NCI-H1694 (cell line): ENCODE measurements around the gene CYP17A1.
"Not testable (repeated sequence)": the region's sequence is repeated elsewhere in the genome, so short reads cannot be mapped to it uniquely, and the experiment has no call there.

Experiments
- DNase-seq: peaks from one replicate; lab custom pipeline; 2025; lab: John Stamatoyannopoulos, UW

Gene CYP17A1

DNA sequence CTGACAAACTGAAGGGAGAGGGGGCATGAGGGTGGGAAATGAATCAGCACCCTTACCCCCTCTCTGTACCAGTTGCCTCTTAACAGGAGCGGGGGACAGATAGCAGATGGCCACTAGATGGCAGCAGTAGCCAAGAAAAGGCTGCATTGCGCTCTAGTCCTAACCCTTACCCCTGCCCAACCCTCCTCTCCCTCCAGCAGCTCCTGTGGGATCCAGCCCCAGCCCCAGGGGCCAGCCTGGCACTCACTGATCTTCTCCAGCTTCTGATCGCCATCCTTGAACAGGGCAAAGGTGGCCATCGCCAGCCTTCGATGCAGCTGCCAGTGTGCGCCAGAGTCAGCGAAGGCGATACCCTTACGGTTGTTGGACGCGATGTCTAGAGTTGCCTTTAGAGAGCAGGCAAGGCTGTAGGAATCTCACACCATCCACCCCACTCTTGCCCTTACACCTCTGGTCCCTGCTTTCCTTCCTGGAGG, 2.2 kb downstream of the CYP17A1 start:
- peak; percentile 85 for DNase-seq

DNA sequence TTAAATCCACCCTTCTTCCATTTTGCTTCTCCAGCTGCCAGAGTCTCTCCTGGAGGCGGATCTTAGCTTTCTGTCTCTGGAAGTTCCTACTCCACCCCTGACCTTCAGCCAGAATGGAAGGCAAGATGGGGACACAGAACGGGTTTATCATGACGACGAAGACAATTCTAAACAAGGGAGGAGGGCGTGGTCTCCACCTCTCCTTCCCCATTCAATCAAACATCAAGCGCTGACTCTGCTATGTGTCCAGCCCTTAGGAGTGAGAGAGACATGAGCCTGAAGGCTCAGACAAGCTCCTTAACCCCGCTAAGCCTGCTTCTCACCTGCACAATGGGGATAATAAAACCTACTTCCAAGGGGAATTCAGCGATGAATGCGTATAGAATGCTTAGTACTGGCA, 3.1 kb downstream of the CYP17A1 start:
- no peak for DNase-seq

DNA sequence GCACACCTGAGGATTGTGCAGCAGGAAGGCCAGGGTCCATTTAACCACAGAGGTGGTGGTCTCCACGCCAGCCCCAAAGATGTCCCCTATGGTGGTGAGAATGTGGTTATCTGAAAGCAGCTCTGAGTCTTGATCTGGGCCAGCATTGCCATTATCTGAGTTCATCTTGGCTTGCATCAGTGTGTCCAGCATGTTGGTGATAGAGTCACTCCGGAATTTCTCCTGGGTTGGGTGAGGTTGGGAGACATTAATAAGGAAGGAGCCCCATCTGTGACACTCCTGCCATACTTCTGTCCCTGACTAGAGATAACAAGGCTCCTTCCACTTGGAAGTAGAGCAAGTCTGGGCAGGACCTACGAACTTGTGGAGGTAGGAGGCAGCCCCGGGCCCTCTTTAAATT, 4.2 kb downstream of the CYP17A1 start:
- no peak for DNase-seq

DNA sequence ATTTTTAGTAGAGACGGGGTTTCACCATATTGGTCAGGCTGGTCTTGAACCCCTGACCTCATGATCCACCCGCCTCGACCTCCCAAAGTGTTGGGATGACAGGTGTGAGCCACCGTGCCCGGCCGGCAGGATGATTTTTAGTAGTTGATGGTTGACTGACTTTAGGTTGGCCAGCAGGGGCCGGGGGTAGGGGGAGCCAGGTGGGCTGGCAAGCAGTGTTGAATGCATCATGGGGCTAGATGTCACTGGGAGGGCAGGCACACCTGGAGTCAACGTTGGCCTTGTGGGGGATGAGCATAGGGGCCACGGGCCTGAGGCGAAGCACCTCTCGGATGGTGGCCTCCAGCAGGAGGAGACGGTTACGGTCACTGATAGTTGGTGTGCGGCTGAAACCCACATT, 5.0 kb downstream of the CYP17A1 start:
- DNase-seq: no peak

DNA sequence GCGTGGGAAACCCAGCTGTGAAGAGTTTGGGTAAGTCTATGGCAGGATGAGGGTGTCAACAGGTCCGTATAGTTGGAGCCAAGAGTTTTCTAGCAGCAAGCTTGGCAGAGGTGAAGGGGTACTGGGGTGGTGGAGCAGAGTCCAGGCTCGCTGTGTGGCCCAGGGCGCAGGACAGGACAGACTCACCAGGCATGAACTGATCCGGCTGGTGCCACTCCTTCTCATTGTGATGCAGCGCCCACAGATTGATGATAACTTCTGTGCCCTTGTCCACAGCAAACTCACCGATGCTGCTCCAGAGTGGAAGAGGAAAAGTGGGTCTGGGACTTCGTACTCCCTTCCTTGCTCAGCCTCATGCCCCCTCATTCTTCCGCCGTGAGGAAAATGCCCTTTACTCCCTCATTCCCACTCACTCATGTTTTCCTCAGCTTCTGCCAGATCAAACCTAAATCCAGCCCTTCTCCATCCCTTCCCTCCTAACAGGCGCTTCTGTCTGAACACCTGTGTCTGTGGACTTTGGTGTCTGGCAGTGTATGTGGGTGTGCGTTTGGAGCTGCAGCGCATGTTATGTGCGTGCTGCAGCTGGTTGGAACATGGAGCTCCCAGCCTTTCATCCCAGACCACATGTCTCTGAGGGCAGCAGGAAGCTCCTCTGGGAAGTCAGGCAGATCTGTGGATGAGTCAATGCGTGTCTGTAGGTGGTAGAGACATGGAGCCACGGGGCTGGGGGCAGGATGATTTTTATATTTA, 5.7 kb downstream of the CYP17A1 start:
- DNase-seq: no peak

DNA sequence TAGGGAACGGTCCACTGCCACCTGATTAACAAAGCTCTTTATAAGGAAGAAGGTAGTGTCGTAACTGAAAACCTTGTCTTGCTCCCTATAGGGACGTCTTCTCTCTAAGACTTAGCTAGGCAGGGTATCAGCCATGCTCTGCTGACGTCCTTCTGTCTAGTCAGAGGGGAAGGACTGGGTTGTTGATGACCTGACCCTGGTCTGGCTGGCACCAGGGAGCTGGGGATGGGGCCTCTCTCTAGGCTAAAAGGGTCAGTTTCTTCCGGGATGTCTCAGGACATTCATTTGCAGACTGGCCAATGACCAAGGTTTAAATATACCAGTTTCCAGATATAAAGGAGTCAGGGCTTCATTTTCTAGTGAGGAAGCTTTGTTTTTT, 9.6 kb downstream of the CYP17A1 start:
- no peak for DNase-seq

DNA sequence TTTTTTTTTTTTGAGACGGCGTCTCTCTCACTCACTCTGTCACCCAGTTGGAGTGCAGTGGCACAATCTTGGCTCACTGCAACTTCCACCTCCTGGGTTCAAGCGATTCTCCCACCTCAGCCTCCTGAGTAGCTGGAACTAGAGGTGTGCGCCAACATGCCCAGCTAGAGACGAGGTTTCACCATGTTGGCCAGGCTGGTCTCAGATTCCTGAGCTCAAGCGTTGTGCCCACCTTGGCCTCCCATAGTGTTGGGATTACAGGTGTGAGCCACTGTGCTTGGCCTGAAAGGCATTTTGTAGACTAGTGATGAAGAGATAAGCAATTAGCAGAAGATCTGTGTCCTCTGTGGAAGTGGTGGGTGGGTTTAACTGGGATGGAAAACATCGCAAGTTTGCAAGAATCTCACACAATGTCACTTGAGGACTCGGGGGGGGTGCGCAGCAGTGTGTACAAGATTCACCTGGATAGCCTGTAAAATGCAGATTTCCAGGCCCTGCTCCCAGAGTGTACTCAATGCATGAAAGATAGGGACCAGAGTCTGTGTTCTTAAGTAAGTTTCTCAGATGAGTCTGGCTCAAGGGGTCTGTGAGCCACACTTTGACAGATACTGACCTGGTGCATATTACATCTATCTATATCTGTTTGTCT, 10.9 kb downstream of the CYP17A1 start:
- no peak for DNase-seq

DNA sequence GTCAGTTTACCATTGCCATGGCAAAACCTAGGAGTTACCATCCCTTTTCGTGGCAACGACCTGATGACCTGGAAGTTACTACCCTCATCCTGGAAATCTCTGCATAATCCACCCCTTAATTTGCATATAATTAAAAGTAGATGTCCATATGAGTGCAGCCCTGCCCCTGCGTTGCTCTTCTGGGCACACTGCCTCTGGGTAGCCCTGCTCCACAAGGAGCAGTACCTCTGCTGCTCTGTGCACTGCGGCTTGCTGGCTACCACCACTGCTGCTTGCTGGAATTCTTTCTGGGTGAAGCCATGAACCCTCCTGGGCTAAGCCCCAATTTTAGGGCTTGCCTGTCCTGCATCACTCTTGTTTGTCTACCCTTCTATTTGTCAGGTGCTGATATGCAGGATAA, 12.5 kb downstream of the CYP17A1 start:
- no peak for DNase-seq

DNA sequence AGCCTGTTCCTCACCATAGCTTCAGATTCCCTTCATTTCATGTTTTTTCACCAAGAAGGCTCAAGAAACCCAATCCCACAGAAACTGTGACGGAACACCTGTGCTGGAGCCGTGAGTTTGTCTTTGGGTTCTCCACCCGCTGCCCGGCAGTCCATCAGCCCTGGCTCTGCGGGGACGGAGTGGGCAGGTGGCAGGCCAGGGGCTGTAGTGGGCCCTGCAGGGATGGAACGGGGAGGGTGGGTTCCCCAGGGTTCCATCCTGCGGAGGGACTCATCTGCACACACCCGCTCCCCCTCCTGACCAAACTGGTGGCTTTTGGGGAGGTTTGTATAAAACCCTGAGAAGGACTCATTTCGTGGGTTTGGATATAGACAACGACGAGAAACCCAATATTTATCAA, 15.0 kb downstream of the CYP17A1 start:
- DNase-seq: no peak

DNA sequence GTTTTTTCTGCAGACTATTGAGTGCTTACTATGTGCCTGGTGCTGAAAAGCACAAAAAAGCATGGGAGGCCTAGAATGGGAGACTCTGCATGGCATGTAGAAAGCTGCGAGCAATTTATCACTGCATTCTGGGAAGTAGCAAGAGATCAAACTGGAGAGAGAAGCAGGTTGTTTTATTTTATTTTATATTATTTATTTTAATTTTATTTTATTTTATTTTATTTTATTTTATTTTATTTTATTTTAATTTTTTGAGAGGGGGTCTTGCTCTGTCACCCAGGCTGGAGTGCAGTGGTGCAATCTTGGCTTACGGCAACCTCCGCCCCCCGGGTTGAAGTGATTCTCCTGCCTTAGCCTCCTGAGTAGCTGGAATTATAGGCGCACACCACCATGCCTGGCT, 17.2 kb downstream of the CYP17A1 start:
- DNase-seq: not testable (repeated sequence)

DNA sequence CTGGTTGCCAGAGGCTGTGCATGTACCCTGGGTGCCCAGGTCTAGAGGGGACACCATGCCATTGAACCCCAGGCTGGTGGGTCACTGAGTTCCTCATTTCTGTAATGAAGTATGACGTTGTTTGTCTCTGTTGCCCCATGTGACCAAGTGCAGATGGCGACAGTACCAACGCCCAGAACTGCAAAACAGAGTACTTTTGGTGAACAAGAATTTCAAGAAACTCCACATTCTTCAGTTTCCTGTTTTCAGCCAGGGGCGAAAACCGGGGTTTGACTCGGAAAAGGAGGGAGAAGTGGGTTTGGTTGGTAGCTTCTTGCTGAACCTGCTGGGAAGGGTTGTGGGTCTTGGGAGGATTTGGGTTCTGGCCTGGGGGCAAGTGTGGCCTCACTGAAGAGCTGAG, 18.2 kb downstream of the CYP17A1 start:
- no peak for DNase-seq

DNA sequence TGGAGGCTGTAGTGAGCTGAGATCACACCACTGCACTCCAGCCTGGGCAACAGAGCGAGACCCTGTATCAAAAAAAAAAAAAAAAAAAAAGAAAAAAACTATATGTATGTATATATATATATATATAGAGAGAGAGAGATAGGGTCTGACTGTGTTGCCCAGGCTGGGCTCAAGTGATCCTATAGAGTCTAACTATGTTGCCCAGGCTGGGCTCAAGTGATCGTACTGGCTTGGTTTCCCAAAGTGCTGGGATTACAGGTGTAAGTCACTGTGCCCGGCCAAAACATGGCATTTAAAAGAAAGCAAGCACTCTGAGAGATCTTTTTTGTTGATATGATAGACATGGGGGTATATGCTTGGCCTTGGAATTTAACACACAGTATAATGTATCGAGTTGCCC, 20.0 kb downstream of the CYP17A1 start:
- DNase-seq: no peak

DNA sequence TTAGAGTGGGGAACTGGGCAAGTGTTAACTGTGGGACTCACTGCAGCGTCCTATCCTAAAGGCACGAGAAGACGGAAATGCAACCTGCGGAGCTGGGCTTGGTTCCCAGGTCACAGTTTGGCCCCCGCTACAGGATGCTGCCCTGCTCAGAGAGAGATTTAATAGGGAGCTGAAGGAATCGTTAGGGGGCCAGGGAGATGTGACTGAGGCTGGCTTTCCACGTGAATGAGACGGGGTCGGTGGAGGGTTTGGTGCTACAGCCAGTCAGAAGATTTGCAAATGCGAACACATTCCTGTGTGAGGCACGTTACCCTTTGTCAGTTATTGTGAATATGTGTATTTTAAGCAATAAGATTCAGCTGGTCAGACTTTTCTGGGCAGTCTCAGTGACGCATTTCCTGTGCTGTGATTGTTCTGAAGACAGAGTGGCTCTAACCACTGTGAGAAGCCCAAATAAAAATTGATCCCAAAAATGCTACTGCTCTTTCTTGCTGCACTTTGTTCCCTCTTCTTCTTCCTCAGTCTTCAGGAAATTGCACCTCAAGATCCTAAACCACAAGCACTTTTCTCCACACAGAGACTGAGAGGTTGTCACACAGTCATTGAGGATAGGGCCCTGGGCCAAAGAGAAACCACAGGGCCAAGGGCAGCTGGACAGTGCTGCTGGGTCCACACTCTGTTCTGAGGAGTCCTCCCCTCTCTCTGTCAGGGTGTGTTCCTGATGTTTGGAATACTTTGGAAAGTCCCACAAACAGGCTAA, 21.2 kb downstream of the CYP17A1 start:
- no peak for DNase-seq

DNA sequence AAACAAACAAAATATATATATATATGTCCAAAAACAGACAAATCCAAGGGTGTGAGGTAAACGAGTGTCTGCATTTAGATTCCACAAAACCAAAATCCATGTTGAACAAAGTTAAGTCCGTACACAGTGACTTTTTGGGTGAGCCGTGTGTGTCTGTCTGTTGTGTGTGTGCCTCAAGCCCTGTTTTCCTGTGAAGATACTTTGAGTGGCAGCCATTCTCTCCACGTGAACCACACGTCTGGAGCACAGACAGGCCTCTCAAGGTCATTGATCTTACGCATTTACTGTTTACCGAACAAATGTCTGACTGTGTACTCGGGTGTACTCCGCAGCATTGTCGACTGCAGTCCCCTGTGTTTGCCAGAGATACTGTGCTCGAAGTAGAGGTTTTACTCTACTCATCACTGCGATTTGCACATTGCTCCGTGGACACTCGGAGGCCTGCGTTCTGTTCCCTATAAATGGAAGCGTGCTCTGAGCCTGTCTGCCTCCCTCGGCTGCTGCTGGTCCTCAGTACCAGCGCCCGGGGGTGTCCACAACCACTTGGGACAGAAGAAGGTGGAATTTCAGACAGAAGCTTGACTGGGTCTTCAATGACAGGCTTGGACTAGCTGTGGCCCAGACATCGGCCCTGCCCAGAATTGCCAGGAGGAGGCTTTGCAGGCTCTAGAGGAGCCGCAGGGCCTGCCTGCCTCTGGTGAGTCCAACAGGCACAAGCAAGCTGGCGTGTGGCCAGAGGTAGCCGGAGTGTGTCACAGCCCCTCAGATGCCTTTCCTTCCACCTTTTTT, 22.1 kb downstream of the CYP17A1 start:
- DNase-seq: no peak

DNA sequence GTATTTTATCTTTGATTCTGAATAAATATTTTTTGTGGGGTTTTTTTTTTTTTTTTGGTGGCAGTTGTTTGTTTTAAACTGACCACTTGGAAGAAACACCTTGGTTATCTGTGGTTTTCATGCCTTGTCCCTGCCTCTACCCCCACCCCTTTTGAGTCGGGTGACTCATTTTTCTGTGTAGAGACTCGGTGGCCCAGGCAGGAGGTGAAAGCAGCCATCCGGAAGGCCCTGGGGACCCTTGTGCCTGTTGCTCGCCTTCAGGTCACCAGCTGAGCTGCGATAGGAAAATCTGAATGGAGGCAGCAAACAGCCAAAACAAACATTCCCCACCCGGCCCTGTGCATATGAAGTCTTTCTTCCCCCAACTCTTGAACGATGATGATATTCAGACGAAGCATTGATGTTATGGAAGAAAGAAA, 22.8 kb downstream of the CYP17A1 start:
- no peak for DNase-seq

DNA sequence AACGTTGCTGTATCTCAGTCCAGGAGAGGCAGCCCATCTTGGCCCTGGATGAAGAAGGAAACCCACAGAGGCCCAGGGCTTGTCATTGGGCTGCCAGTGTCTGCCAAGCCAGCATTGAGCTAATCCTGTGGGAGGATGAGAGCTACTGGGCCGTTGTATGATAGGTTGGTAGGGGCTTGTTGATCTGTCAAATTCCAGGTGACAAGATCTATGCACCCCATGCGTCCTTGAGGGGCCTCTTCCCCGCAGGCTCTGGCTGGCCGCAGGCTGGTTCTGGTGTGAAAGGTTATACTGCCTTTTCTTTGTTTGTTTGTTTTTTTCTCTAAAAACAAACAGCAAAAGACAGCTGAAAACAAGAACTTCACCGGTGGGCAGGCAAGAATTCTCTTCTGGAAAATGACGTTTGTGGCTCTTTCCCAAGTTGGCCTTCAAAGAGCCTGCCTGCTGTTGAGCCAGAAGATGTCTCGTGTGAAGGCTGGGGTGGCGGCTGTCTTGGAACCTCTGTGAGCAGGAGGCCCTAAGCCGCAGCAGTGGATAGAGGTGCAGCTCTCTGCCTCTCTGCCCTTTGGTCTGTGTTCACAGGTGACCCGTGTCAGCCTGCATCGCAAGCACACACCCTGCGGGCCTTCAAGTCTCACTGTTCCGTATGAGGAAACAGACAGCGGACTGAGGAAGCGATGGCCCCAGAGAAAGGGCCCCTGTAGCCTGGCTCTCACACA, 23.3 kb downstream of the CYP17A1 start:
- no peak for DNase-seq

DNA sequence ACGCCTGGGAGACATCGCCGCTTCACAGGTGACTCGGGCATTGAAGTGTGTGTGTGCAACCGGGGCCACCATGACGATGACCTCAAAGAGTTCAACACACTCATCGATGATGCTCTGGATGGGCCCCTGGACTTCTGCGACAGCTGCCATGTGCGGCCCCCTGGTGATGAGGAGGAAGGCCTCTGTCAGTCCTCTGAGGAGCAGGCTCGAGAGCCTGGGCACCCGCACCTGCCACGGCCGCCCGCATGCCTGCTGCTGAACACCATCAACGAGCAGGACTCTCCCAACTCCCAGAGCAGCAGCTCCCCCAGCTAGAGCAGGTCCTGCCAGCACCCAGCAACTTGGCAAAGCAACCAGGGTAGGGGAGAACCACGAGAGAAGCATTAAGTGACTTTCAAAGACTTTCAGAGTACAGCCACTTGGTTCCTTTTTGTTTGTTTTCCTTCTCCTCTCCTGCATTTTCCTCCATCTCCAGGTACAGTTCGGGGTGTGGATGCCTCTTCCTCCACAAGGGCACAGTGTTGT, 24.1 kb downstream of the CYP17A1 start:
- no peak for DNase-seq

DNA sequence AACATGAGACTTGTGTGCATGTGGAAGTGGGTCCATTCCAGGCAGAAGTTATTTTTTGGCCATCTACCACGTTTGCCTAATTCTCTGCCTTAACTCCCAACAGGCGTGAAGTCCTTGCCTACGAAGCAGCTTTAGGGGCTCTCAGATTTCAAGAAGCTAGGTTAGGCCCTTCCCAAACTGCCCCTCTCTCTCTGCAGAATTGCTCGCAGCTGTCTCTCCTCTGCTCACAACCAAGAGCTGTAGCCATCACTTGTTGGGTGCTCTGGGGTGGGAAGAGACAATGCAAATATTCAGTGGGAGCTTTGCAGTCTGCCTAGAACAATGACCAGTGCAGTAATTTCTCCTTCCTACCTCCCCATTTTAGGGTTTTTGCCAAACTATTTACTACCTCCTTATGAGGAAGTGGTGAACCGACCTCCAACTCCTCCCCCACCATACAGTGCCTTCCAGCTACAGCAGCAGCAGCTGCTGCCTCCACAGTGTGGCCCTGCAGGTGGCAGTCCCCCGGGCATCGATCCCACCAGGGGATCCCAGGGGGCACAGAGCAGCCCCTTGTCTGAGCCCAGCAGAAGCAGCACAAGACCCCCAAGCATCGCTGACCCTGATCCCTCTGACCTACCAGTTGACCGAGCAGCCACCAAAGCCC, 24.9 kb downstream of the CYP17A1 start:
- DNase-seq: no peak

DNA sequence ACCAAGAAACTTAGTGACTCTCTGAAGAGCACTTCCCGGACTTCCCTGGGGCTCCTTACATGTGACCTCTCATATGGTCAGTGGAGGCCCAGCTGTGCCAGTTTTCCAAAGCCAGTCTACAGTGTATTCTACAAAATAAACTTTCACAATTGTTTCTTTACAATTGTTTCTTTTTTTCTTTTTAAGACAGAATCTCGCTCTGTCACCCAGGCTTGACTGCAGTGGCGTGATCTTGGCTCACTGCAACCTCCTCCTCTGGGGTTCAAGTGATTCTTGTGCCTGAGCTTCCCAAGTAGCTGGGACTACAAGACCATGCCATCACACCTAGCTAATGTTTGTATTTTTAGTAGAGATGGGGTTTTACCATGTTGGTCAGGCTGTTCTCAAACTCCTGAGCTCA, 25.9 kb downstream of the CYP17A1 start:
- no peak for DNase-seq

DNA sequence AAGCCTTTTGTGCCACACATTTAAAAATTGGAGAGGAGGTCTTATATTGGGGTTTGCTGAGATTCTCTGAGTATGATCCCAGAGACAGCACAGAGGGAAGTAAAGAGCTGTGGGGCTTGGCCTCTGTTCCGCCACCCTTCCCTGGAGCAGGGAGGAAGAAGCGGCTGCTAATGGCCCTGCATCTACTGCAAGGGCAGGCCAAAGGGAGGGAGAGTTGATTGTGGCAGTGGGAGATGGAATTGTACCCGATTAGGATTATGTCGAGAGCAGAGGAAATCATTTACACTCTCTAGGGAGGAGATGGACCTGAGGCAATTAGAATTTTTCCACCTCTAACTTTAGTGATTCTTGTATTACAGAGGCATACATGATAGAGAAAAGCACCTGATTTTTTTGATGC, 28.8 kb downstream of the CYP17A1 start:
- no peak for DNase-seq
